ENCODE measurements around the gene EPB41L5. TPM values are rescaled to one million over a fixed set of nuclear protein-coding genes. Genes with fewer than 3 reads are reported as not detected.

The EPB41L5 gene
- total RNA-seq, 2 donors from 2014 or later: 44.9 to 51.0 TPM

- no peak overlapping the region for H3K4me3 Mint-ChIP-seq
- Histone ChIP-seq H3K27ac (ENCODE audit: low read depth, low read length) (no peak overlapping the region), H3K9ac (ENCODE audit: extremely low read depth, low read length, poor library complexity, severe bottlenecking) (no peak overlapping the region), H3K4me1 (ENCODE audit: control insufficient read depth, insufficient read depth, low read length) (peaks cover 5% of the 10 kb centered on the region), H3K9me3 (ENCODE audit: control insufficient read depth, low read length) (peaks cover 61% of the 10 kb centered on the region), H3K36me3 (ENCODE audit: control insufficient read depth, insufficient read depth, low read length) (peaks cover 66% of the 10 kb centered on the region), H3K4me3 (ENCODE audit: low read length) (no peak overlapping the region), H3K27me3 (ENCODE audit: control insufficient read depth, insufficient read depth, low read length, poor library complexity, severe bottlenecking) (no peaks in the 10 kb centered on the region)
- no peak overlapping the region for H3K27ac Mint-ChIP-seq
- no peak for TF ChIP-seq CTCF (conservative IDR thresholded peaks at IDR 0.05)
- H3K4me1 Mint-ChIP-seq: peaks cover 7% of the 10 kb centered on the region
- H3K9me3 Mint-ChIP-seq: peaks cover 37% of the 10 kb centered on the region
- H3K27me3 Mint-ChIP-seq (ENCODE audit: insufficient read depth): no peaks in the 10 kb centered on the region
- H3K36me3 Mint-ChIP-seq (ENCODE audit: low read depth): peaks cover 66% of the 10 kb centered on the region
- DNase-seq: no peak
- 89% methylated on average over 1 of the region's 1 CpG; no CpG with 5 or more reads in 1 of the 2 experiments for WGBS, 2 experiments (ENCODE audit: insufficient coverage in 1 of 2, insufficient read length in 1 of 2)
These were observed 135.4 kb downstream of the EPB41L5 start for GRCh38 chr2:120148229-120148628.

- no peak overlapping the region for H3K27ac ChIP-seq (ENCODE audit: low read depth, low read length)
- H3K36me3 ChIP-seq (ENCODE audit: control insufficient read depth, insufficient read depth, low read length): peaks cover 68% of the 10 kb centered on the region
- H3K4me3 Mint-ChIP-seq: no peak overlapping the region
- H3K9ac ChIP-seq (ENCODE audit: extremely low read depth, low read length, poor library complexity, severe bottlenecking): no peak overlapping the region
- no peak for TF ChIP-seq CTCF (conservative IDR thresholded peaks at IDR 0.05)
- no peak for DNase-seq
- peak overlapping the region; percentile 71 for H3K4me3 ChIP-seq (ENCODE audit: low read length)
- no peaks in the 10 kb centered on the region for H3K27me3 ChIP-seq (ENCODE audit: control insufficient read depth, insufficient read depth, low read length, poor library complexity, severe bottlenecking)
- no peaks in the 10 kb centered on the region for H3K27me3 Mint-ChIP-seq (ENCODE audit: insufficient read depth)
- peaks cover 65% of the 10 kb centered on the region for H3K9me3 ChIP-seq (ENCODE audit: control insufficient read depth, low read length)
- H3K4me1 Mint-ChIP-seq: peaks cover 7% of the 10 kb centered on the region
- no peak overlapping the region for H3K27ac Mint-ChIP-seq
- 98 to 100% methylated on average over 1 to 2 of the region's 3 CpGs for WGBS, 2 experiments (ENCODE audit: insufficient coverage in 1 of 2, insufficient read length in 1 of 2)
- H3K4me1 ChIP-seq (ENCODE audit: control insufficient read depth, insufficient read depth, low read length): peaks cover 5% of the 10 kb centered on the region
- peaks cover 70% of the 10 kb centered on the region for H3K36me3 Mint-ChIP-seq (ENCODE audit: low read depth)
- peaks cover 42% of the 10 kb centered on the region for H3K9me3 Mint-ChIP-seq
These were observed 135.8 kb downstream of the EPB41L5 start for GRCh38 chr2:120148669-120149068.

GRCh38 chr2:120149406-120149805 is 136.5 kb downstream of the EPB41L5 start:
- TF ChIP-seq CTCF (conservative IDR thresholded peaks at IDR 0.05): no peak
- H3K27ac Mint-ChIP-seq: no peak overlapping the region
- Histone ChIP-seq H3K9ac (ENCODE audit: extremely low read depth, low read length, poor library complexity, severe bottlenecking) (no peak overlapping the region), H3K4me1 (ENCODE audit: control insufficient read depth, insufficient read depth, low read length) (peaks cover 5% of the 10 kb centered on the region), H3K27me3 (ENCODE audit: control insufficient read depth, insufficient read depth, low read length, poor library complexity, severe bottlenecking) (no peaks in the 10 kb centered on the region), H3K36me3 (ENCODE audit: control insufficient read depth, insufficient read depth, low read length) (peaks cover 66% of the 10 kb centered on the region), H3K9me3 (ENCODE audit: control insufficient read depth, low read length) (peaks cover 72% of the 10 kb centered on the region), H3K27ac (ENCODE audit: low read depth, low read length) (no peak overlapping the region), H3K4me3 (ENCODE audit: low read length) (peak overlapping the region; percentile 71)
- H3K4me1 Mint-ChIP-seq: peaks cover 7% of the 10 kb centered on the region
- WGBS, 2 experiments (ENCODE audit: insufficient coverage in 1 of 2, insufficient read length in 1 of 2): 100% methylated on average over 1 to 2 of the region's 2 CpGs
- H3K36me3 Mint-ChIP-seq (ENCODE audit: low read depth): peaks cover 73% of the 10 kb centered on the region
- no peak for DNase-seq
- H3K4me3 Mint-ChIP-seq: no peak overlapping the region
- H3K9me3 Mint-ChIP-seq: peaks cover 47% of the 10 kb centered on the region
- H3K27me3 Mint-ChIP-seq (ENCODE audit: insufficient read depth): no peaks in the 10 kb centered on the region

All from endodermal cell (in vitro differentiated cells).